Peyer's patch (tissue), 4 donors: ENCODE measurements around the gene CXCL14.

Source experiments
- CTCF ChIP-seq, 6 experiments: fragments of 450-650 bp in 4 of 6; fragments of 200-600 bp in 2 of 6; sonication (generic) in 1 of 6; IDR thresholded peaks; one replicate each; pipeline ENCODE4 v1.5.1; 2017 to 2019; ENCODE audit warnings: antibody characterized with exemption in 6 of 6, mild to moderate bottlenecking in 3 of 6, moderate library complexity in 1 of 6
- POLR2A ChIP-seq, 2 donors: fragments of 450-650 bp; IDR thresholded peaks; one replicate each; pipeline ENCODE4 v1.5.1; 2017; ENCODE audit warnings: antibody characterized with exemption in 2 of 2, mild to moderate bottlenecking in 2 of 2, moderate library complexity in 2 of 2

- TF ChIP-seq CTCF (IDR thresholded peaks at IDR 0.05) (no peak), POLR2A (IDR thresholded peaks at IDR 0.05) (no peak)
These were observed 20.8 kb upstream of the CXCL14 start for GRCh38 chr5:135599421-135600151.
